HEK293T (cell line): ENCODE results near the gene UCHL5.

Experiments
- CTCF ChIA-PET: fragments of 350-600 bp; formaldehyde crosslinking; extraction: SDS; loops from one replicate; lab custom pipeline; 2021; ENCODE audit warnings: antibody characterized with exemption, inconsistent platforms; lab: Yijun Ruan, JAX
- POLR2A ChIA-PET: fragments of 350-600 bp; formaldehyde crosslinking; extraction: SDS; loops from one replicate; lab custom pipeline; 2020; ENCODE audit warnings: antibody characterized with exemption, inconsistent platforms; lab: Yijun Ruan, JAX
- DNase-seq: peaks from one replicate; pipeline ENCODE4 v3.0.0; 2012; ENCODE audit warnings: mixed read lengths; ENCODE audit errors: extremely low spot score
- ARNT ChIP-seq: fragments of 450-650 bp; IDR thresholded peaks from 2 replicates; pipeline ENCODE4 v1.6.1; 2017; ENCODE audit warnings: mild to moderate bottlenecking
- BHLHE40 ChIP-seq: fragments of 450-650 bp; IDR thresholded peaks from 2 replicates; pipeline ENCODE4 v1.6.1; 2016; ENCODE audit warnings: mild to moderate bottlenecking, moderate library complexity, borderline replicate concordance
- CTBP1 ChIP-seq: fragments of 450-650 bp; IDR thresholded peaks from 2 replicates; pipeline ENCODE4 v1.6.1; 2016; ENCODE audit warnings: borderline replicate concordance
- ELF4 ChIP-seq: fragments of 450-650 bp; IDR thresholded peaks from 2 replicates; pipeline ENCODE4 v1.6.1; 2017; ENCODE audit warnings: antibody characterized with exemption
- FOXA1 ChIP-seq: fragments of 450-650 bp; IDR thresholded peaks from 2 replicates; pipeline ENCODE4 v1.6.1; 2016; ENCODE audit warnings: mild to moderate bottlenecking
- FOXK2 ChIP-seq: fragments of 450-650 bp; IDR thresholded peaks from 2 replicates; pipeline ENCODE4 v1.6.1; 2016; ENCODE audit warnings: mild to moderate bottlenecking
- FOXM1 ChIP-seq: fragments of 450-650 bp; IDR thresholded peaks from 2 replicates; pipeline ENCODE4 v1.6.1; 2017; ENCODE audit warnings: mild to moderate bottlenecking, borderline replicate concordance
- HDGF ChIP-seq: fragments of 450-650 bp; IDR thresholded peaks from 2 replicates; pipeline ENCODE4 v1.6.1; 2017; ENCODE audit warnings: antibody characterized with exemption, borderline replicate concordance
- L3MBTL2 ChIP-seq: fragments of 450-650 bp; conservative IDR thresholded peaks from 2 replicates; pipeline ENCODE4 v1.6.1; 2016; ENCODE audit warnings: mild to moderate bottlenecking
- LEF1 ChIP-seq: fragments of 450-650 bp; IDR thresholded peaks from 2 replicates; pipeline ENCODE4 v1.6.1; 2017; ENCODE audit warnings: mild to moderate bottlenecking, borderline replicate concordance
- NFRKB ChIP-seq: fragments of 450-650 bp; IDR thresholded peaks from 2 replicates; pipeline ENCODE4 v1.6.1; 2016; ENCODE audit warnings: mild to moderate bottlenecking, moderate library complexity
- PKNOX1 ChIP-seq: fragments of 450-650 bp; IDR thresholded peaks from 2 replicates; pipeline ENCODE4 v1.6.1; 2016
- SP1 ChIP-seq: fragments of 450-650 bp; IDR thresholded peaks from 2 replicates; pipeline ENCODE4 v1.6.1; 2017
- SUZ12 ChIP-seq: fragments of 450-650 bp; IDR thresholded peaks from 2 replicates; pipeline ENCODE4 v1.6.1; 2016; ENCODE audit warnings: mild to moderate bottlenecking
- TARDBP ChIP-seq: fragments of 450-650 bp; IDR thresholded peaks from 2 replicates; pipeline ENCODE4 v1.6.1; 2016
- ZNF384 ChIP-seq: fragments of 450-650 bp; IDR thresholded peaks from 2 replicates; pipeline ENCODE4 v1.6.1; 2016

Gene UCHL5

DNA sequence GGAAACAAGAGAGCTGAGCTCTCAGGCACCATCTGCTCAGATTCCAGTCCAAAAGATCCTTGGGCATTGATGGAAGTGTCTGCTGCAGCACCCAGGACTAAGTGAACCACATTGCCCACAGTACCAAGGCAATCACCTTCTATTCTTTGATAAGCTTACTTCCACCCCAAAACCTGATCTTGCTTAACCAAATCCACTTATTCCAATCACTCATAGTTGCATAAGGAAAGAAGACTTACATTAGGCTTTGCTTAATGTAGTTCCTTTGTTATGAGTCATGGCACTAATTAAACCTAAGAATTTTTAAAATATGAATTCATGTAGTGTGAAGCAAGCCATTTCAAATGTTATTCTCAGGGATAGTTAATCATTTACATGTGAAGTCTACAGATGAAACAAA lies 84.5 kb downstream of the UCHL5 start:
- TF ChIP-seq SUZ12 (no peak), BHLHE40 (no peak), TARDBP (no peak), FOXM1 (no peak), FOXK2 (no peak), ARNT (no peak), NFRKB (no peak), FOXA1 (no peak), LEF1 (no peak), CTBP1 (no peak), L3MBTL2 (no peak)
- ChIA-PET CTCF (no interaction called here), POLR2A (no interaction called here)
- DNase-seq = no peak

- POLR2A ChIA-PET = no interaction called here
- no peak for DNase-seq
- no peak for TF ChIP-seq FOXK2
- TF ChIP-seq NFRKB = no peak
- TF ChIP-seq SP1 = no peak
- TF ChIP-seq FOXA1 = no peak
- CTCF ChIA-PET = no interaction called here
Observed at GRCh38 chr1:192973988-192974387, 85.2 kb downstream of the UCHL5 start.

- CTCF ChIA-PET = no interaction called here
- TF ChIP-seq BHLHE40 (no peak), PKNOX1 (peak; percentile 90), L3MBTL2 (peak; percentile 24; the same call in 1 of the 2 replicates), ARNT (peak; percentile 59; the same call in 1 of the 2 replicates), NFRKB (no peak), SUZ12 (no peak), SP1 (no peak), ZNF384 (peak; percentile 84), ELF4 (0 out of 2 replicates have a peak, but pooled peaks have one; percentile 19), FOXK2 (no peak), FOXM1 (no peak), CTBP1 (peak; percentile 95), LEF1 (peak; percentile 82; the same call in 1 of the 2 replicates), TARDBP (no peak; the same call in 1 of the 2 replicates), FOXA1 (peak; percentile 40; the same call in 1 of the 2 replicates), HDGF (no peak)
- POLR2A ChIA-PET = no interaction called here
- no peak for DNase-seq
Observed at GRCh38 chr1:192973202-192973601, 86.0 kb downstream of the UCHL5 start.

DNA sequence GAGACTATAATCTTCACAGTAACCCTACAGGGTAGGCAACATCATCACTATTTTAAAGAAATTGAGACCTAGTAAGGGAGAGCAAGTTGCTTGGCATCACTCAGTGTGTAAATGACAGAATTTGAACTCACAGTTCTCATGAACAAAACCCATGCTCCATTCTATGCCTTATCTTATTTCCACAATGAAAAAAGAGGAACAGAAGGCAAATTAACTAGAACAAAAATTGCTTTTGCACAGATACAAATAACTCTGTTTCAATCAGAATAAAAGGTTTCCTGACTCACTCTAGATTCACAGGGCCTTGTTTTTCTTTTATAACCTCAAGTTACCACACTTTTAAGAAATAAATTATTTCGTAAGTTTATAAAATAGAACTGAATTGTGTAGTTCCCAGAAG lies 90.1 kb downstream of the UCHL5 start:
- TF ChIP-seq HDGF (no peak), ELF4 (no peak), TARDBP (no peak), BHLHE40 (no peak), CTBP1 (no peak), SUZ12 (no peak), FOXK2 (no peak), ARNT (no peak)
- CTCF ChIA-PET = no interaction called here
- DNase-seq = no peak
- POLR2A ChIA-PET = no interaction called here

- POLR2A ChIA-PET = no interaction called here
- no peak for DNase-seq
- CTCF ChIA-PET = no interaction called here
- TF ChIP-seq LEF1 (no peak), FOXK2 (no peak), SUZ12 (no peak), FOXM1 (no peak), PKNOX1 (no peak), ARNT (no peak), SP1 (no peak), ELF4 (no peak), BHLHE40 (no peak), L3MBTL2 (no peak), NFRKB (no peak), FOXA1 (no peak), ZNF384 (no peak), CTBP1 (no peak)
Observed at GRCh38 chr1:192968323-192968722, 90.8 kb downstream of the UCHL5 start.

- POLR2A ChIA-PET = no interaction called here
- no peak for DNase-seq
- CTCF ChIA-PET = no interaction called here
Observed at GRCh38 chr1:192967901-192968300, 91.3 kb downstream of the UCHL5 start.

More at GRCh38 chr1:192967901-192968300, 91.3 kb downstream of the UCHL5 start:
- TF ChIP-seq HDGF (no peak), TARDBP (no peak), BHLHE40 (no peak), ELF4 (no peak), NFRKB (no peak), SP1 (no peak), PKNOX1 (peak; percentile 40; the same call in 1 of the 2 replicates)
